IPS DF 4.7 (cell line): Measurements from ENCODE around the gene DDC.
"Not testable (repeated sequence)": the region's sequence is repeated elsewhere in the genome, so short reads cannot be mapped to it uniquely, and the experiment has no call there.

Source experiments
- DNase-seq: peaks from one replicate; pipeline ENCODE4 v3.0.0-alpha.2; 2013; ENCODE audit warnings: low spot score; ENCODE audit errors: extremely low read depth

The DDC gene

GRCh38 chr7:50555594-50556140, 9.5 kb downstream of the DDC start:
- DNase-seq, result no peak

DNA sequence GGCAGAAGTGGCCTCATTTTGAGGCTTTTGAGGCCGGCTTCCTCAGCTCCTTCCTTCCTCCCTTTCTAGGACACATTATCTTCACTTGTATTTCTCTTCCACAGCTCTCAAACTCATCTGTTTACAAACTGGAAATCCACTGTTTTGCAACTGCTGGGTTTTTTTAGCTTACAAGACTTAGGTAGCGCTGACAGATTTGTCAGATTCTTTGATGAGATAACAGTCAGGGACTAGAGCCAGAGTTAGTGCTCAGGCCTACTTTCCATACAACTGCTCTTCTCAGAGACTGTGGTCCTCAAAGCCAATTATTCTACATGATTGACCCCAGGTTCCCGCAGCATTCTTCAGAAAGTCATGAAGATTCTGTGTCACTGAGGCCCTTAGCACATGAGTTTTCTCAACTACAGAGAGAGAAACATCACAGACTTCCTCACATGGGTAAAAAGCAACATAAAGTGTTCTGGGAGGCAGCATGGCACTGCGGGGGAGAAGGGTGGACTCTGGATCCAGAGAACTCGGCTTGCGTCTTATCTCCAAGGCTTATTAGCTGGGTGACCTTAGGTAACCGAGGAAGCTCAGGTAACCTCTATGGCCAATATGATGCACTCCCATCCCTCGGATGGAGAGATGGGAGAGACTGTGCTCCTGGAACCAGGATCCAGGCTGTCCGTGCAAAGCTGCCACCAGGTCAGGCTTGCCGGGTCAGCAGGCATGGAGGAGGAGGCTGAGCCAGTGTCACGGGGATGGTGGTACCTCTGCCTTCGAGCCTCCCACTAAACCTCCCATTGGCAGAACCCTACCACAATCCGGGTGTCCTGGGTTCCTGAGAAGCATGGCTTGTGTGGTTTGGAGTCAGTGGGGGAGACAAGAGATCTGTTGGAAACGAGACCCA, 10.5 kb downstream of the DDC start:
- DNase-seq, result no peak

DNA sequence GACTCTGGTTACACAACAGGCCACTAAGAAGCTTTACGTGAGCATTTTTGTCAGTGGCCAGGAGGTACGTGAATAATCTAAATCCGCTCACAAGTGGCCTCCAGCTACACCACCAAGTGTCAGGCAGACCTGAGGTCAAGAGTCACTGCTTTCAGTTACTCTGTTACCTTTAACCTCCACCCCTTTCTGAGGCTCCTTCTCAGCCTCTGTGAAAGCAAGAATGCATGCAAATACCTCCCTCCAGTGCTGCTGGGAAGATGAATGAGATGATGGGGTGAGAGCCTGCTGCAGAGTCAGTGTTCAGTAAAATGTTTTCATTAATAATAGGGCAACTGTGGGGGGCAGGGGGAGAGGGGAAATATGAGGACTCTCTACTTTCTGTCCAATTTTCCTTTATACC, 11.2 kb downstream of the DDC start:
- no peak for DNase-seq

- DNase-seq, result no peak
Observed at GRCh38 chr7:50552921-50553320, 12.3 kb downstream of the DDC start.

DNA sequence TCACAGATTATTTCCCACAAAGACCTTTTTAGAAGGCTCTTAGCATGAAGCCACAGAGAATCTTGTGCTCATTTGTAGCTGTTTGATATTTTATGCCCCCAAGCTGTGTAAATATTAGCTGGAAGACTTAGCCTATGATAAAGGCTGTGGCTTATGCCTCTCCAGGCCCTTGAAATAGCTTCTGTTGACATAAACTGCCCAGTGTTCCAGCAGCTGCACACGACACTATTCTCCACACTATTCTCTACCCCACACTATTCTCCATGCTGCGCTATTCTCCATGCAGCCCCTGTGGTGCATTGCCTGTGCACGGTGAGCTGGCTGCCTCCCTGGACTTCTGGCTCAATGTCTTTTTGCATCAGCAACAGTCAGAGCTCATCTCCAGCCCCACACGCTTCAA, 13.1 kb downstream of the DDC start:
- DNase-seq, result no peak

DNA sequence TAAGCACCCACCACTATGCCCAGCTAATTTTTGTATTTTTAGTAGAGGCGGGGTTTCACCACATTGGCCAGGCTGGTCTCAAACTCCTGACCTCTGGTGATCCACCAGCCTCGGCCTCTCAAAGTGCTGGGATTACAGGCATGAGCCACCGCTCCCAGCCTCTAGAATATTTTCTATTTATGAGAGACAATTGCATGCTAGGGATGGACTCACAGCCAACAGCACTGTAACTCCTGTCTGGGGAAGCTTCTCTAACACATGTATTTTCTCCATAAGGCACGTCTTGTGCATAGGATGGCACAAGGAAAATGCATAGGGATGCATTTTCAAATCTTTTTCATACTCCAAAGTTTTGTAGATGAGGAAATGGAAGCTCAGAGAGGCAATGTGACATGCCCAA, 19.6 kb downstream of the DDC start:
- DNase-seq, result not testable (repeated sequence)

DNA sequence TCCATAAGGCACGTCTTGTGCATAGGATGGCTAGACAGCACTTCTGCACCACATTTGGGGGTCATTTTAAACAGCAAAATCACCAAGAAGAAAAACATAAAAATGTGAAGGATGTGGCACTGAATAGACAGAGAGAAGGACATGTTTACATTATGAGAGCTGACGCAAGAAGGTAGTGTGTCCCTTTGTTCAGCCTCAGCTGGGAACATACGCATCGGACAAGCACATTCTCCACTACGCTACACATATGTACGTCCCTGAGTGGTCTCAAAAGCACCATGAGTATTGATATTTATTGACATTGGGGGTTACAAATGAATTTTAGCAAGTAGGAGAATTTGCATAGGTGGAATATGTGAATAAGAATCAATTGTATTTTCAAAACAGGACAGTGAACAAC, 20.2 kb downstream of the DDC start:
- no peak for DNase-seq

DNA sequence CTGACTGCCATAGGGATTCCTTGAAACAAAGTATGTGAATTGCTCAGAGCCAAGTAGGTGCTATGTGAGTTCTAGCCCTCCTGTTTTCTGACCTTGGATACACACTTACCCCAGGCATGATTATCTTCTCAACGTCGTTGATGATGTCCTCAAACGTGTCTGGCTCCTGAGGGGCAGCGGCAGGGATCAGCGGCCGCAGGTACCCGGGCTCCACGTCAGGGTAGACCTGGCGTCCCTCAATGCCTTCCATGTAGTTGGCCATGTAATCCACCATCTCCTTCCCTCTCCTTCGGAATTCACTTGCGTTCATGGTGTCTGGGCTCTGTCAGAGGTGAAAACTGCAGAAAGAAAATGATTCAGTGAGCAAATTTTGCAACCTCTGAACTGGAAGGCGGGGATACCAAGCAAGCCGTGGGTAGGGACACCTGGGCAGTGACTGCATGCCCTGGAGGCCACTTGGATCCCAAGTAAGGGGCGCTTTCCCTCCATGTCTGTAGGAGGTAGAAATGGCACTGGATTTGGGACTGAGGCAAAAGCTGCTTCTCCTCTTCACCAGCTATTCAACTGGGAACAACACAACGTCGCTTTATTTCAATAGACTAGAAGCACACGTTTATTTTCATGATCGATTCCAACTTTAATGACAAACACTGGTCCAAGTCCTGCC, 21.3 kb downstream of the DDC start:
- no peak for DNase-seq

DNA sequence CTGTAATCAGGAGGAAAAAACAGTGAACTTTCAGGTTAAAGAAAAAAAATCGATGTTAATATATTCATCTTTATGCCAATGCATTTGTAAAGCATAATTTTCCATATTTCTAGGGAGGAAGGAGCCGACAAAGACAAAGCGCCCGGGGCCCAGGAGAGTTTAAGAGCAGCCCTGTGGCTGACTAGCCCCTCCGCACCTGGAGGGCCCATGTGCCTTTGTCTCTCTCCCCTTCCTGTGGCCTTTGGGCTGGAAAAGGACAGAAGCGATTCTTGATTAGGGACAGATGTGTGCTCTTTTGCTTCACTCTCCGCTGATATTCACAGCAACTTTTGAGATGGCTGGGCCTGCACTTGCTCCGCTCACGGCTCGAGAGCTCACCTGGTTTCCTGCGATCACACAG, 23.1 kb downstream of the DDC start:
- DNase-seq, result no peak

DNA sequence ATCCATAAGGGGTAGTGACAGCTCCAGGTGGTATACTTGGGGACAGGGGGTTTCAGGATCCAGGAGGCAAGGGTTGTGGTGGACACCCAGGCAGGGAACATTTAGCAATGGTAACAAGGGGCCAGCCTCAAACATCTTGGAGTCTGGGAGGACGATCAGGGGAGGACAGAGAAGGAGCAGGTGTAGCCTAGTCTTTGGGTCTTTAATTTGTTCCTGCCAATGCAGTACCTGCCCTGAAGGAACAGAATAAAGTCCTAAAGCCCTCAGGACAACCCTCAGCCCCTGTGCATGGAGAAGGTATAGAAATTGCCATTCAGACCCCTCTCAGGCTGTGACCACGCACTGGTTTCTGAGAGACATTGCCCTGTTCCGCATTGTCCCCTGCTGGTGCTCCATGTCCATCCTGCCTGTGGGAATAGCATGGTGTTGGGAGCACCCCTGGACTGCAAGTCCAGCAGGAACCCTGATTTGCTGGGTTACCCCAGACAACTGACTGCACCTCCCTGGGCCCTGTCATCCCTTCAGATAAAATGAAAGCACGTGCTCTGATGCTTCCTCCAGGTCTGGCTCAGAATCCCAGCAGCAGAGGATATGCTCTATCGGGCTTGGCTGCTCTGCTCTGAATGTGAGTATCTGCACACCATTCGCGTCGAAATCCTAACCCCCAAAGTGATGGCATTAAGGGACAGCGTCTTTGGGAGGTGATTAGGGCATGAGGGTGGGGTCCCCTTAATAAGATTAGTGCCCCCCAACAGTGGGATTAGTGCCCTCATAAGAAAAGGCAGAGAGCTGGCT, 24.2 kb downstream of the DDC start:
- DNase-seq, result no peak

GRCh38 chr7:50539725-50540124, 25.5 kb downstream of the DDC start:
- no peak for DNase-seq

- no peak for DNase-seq
Observed at GRCh38 chr7:50538478-50538877, 26.7 kb downstream of the DDC start.

DNA sequence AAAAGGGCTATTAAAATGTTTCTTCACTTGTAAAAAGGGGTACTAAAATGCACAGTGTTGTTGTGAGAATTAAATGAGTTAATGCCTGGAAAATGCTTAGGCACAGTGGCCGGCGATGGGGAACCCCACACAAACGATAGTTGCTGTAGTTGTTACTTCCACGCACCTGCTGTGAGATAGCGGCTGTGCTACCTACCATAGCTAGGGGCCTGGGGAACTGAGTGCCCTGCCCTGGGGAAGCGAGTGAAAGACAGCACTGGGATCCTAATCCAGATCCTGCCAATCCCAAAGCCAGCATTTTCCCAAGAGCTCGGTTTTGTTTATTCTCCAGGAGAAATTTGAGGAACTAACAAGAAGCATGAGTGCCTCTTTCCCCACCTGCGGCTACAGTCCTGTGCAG, 27.8 kb downstream of the DDC start:
- no peak for DNase-seq

DNA sequence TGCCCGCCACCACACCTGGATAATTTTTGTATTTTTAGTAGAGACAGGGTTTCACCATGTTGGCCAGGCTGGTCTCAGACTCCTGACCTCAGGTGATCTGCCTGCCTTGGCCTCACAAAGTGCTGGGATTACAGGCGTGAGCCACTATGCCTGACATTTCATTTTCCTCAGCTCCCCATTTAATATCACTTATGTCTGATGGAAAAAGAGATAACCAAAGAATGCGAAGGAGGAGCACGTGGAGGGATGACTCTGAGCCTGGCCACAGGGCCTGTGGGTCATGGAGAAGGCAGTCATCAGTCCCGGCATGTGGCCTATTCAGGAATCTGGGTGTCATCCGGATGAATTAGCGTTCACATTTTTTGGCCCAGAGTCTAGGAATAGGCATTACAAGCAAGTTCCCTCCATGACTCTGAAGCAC, 29.9 kb downstream of the DDC start:
- not testable (repeated sequence) for DNase-seq

DNA sequence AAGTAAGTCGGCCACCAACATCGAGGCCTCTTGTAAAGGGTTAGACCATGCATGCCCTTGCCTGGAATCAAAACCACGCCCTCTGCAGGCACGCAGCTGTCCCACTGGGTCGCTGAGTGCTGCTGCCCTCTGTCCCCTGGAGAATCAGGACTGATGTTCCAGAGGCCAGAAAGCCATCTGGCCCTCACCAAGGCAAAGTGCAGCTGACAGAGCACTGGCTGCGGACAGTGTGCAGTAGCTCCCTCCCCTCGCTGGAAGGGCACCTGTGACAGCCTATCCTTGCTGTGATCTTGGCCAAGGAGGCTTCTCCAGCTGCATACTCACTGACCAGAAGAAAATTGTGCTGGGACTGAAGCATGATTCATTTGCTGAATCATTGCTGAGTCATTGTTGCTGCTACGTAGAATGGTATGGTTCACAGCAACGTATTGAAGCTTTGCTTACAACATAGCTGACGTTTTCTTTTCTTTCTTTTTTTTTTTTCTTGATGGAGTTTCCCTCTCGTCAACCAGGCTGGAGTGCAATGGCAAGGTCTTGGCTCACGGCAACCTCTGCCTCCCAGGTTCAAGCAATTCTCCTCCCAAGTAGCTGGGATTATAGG, 30.4 kb downstream of the DDC start:
- no peak for DNase-seq

GRCh38 chr7:50533866-50534265, 31.3 kb downstream of the DDC start:
- no peak for DNase-seq

DNA sequence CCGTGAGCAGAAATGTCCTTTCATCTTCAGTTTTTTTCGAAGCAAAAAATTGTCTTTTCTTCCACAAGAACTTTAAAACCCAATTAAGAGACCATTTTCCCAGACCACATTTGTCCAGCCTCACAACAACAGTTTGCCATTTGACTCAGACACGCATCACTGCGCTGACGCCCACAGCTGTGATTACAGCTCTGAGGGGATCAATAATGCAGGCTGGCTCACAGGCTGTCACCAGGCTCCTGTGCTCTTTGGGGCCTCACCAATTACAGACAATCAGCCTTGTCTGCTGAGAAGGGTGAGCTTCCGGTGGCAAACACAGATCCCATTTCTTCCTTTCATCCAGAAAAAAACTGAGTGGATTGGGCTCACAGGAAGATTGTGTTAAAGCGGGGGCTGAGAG, 33.3 kb downstream of the DDC start:
- no peak for DNase-seq

GRCh38 chr7:50531401-50531911, 33.7 kb downstream of the DDC start:
- DNase-seq, result no peak

DNA sequence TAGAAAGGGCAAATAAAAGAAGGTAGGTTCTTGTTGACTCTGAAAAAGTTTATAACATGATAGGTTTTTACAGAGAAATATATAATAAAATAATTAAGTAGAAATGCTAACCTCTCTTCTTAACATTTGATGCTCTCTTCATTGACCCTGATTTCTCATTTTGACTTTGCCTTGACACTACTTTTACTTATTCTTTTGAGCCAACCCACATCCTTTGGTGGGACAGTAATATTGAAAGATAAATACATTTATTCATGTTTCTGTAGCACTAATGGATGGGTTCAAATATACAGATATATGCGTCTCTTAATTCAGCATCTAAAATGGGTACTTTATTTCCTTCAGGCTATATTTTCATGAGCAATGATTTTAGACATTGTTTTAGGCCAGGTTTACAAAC, 34.4 kb downstream of the DDC start:
- no peak for DNase-seq

DNA sequence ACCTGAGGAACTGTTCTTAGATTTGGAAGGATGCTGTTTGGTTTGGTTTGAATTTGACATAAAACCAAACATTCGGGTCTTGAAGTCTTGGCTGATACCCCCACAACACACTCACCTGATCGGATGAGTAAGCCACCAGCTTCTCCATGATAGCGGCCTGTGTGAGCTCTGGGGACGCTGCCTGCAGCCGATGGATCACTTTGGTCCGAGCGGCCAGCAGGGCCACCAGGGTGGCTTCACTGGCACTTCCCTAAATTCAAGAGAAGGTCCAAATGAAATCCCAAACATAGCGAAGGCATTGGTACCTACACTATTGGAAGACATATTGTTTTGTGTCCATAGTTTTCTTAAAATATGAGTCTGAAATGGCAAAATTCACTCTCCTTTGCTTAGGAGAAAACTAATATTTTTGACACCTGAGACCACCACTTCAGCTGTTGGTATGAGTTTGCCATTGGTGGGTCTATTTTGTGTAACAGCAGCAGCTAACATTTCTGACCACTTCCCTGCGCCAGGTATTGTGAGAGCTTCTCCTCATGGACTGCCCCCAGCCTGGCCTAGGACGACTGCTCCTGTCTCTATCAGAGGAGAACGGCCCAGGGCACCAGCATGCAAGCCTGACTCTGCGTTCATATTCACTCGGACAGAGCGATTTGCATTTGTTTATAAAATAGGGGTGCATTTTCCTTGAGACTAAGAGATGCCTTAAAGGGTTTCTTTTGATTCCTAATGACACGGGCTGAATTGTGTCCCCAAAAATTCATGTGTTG, 35.9 kb downstream of the DDC start:
- DNase-seq, result no peak
